ENCODE data around the gene ADCY5.

DNA sequence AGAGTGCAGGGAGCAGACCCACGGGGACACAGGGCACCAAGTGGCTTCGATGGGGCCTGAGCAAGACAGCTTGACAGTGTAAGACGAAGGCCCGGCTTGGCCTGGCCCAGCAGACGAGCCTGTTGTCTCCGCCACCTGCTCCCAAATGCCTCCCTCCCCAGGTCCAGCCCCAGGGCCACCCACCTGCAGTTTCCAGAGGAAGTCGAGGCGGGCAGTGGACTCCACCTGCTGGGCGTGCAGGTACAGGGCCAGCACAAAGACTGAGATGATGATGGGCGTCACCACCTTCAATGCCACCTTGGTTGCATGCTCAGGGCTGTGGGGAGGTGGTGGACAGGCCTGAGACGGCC is 153.0 kb downstream of the ADCY5 start:
- TF ChIP-seq, protein P1, sequence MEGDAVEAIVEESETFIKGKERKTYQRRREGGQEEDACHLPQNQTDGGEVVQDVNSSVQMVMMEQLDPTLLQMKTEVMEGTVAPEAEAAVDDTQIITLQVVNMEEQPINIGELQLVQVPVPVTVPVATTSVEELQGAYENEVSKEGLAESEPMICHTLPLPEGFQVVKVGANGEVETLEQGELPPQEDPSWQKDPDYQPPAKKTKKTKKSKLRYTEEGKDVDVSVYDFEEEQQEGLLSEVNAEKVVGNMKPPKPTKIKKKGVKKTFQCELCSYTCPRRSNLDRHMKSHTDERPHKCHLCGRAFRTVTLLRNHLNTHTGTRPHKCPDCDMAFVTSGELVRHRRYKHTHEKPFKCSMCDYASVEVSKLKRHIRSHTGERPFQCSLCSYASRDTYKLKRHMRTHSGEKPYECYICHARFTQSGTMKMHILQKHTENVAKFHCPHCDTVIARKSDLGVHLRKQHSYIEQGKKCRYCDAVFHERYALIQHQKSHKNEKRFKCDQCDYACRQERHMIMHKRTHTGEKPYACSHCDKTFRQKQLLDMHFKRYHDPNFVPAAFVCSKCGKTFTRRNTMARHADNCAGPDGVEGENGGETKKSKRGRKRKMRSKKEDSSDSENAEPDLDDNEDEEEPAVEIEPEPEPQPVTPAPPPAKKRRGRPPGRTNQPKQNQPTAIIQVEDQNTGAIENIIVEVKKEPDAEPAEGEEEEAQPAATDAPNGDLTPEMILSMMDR (IDR thresholded peaks at IDR 0.05), result no peak
- no peak for TF ChIP-seq EZH2 (IDR thresholded peaks at IDR 0.05; ENCODE audit: borderline replicate concordance, insufficient read depth, low read depth, low read length, poor library complexity, severe bottlenecking)
